IMR-90 (cell line): Measurements from ENCODE around the gene PPP1R37.

ENCODE experiments used
- BHLHE40 ChIP-seq: fragments of 150-350 bp; IDR thresholded peaks from 2 replicates; pipeline ENCODE4 v1.6.1; 2016; ENCODE audit warnings: mild to moderate bottlenecking, low read depth, low read length
- CEBPB ChIP-seq: IDR thresholded peaks from 2 replicates; pipeline ENCODE4 v1.6.1; 2012; ENCODE audit warnings: low read depth, low read length, improper control_type of control experiment
- CTCF ChIP-seq: conservative IDR thresholded peaks from 2 replicates; pipeline ENCODE4 v1.5.1; 2012; ENCODE audit warnings: mild to moderate bottlenecking, low read depth, low read length, improper control_type of control experiment
- MXI1 ChIP-seq: IDR thresholded peaks from 2 replicates; pipeline ENCODE4 v1.6.1; 2012; ENCODE audit warnings: low read depth, mild to moderate bottlenecking, low read length, moderate library complexity, borderline replicate concordance
- POLR2A ChIP-seq: IDR thresholded peaks from 2 replicates; pipeline ENCODE4 v1.6.1; 2012; ENCODE audit warnings: mild to moderate bottlenecking, low read depth, low read length
- RAD21 ChIP-seq: IDR thresholded peaks from 2 replicates; pipeline ENCODE4 v1.6.1; 2012; ENCODE audit warnings: low read length, improper control_type of control experiment
- RCOR1 ChIP-seq: IDR thresholded peaks from 2 replicates; pipeline ENCODE4 v1.6.1; 2012; ENCODE audit warnings: mild to moderate bottlenecking, low read length, improper control_type of control experiment; ENCODE audit not compliant: insufficient replicate concordance

DNA sequence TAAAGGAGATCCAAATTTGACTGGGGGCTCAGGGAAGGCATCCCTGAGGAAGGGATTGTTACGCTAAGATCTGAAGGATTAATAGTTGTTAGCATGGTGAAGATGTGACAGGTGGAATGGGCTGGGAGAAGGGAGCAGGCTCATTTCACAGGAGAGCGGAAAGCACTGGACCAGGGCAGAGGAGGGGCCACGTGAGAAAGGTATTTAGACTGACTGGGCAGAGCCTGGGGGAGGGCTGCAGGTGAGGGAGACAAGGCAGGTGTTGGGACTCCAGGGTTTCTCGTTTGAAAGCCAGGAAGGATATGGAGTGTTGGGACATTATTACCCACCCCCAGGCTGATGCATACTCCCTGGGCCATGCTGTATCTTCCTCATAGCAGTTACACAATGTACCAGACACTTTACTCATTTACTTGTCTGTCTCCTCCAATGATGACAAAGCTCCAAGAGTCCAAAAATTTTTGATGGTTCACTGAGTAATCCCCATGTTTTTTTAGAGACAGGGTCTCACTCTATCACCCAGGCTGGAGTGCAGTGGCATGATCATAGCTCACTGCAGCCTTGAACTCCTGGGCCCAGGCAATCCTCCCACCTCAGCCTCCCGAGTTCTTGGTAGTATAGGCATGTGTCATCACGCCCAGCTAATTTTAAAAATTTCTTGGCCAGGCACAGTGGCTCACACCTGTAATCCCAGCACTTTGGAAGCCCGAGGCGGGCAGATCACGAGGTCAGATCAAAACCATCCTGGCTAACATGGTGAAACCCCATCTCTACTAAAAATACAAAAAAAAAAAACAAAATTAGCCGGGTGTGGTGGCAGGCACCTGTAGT is 82.8 kb downstream of the PPP1R37 start:
- TF ChIP-seq CTCF (no peak), CEBPB (0 out of 2 replicates have a peak, but pooled peaks have one; percentile 16), POLR2A (no peak), RAD21 (no peak), BHLHE40 (no peak), RCOR1 (no peak), MXI1 (no peak)
